GM19467 (cell line): ENCODE measurements around the gene SULF2.

ENCODE experiments used
- ATAC-seq: cut with Tn5 transposase; IDR thresholded peaks from one replicate; pipeline ENCODE4 v1.9.1; 2021; ENCODE audit warnings: mild to moderate bottlenecking, moderate library complexity; ENCODE audit not compliant: unreplicated experiment

The SULF2 gene

GRCh38 chr20:47740862-47741184 lies 44.5 kb downstream of the SULF2 start:
- no peak for ATAC-seq

GRCh38 chr20:47740121-47740861 lies 45.0 kb downstream of the SULF2 start:
- ATAC-seq = no peak

GRCh38 chr20:47737923-47738322 lies 47.4 kb downstream of the SULF2 start:
- no peak for ATAC-seq

- ATAC-seq = no peak
Observed at GRCh38 chr20:47736570-47737152, 48.6 kb downstream of the SULF2 start.

- ATAC-seq = no peak
Observed at GRCh38 chr20:47735412-47736400, 49.6 kb downstream of the SULF2 start.

- no peak for ATAC-seq
Observed at GRCh38 chr20:47734870-47735269, 50.4 kb downstream of the SULF2 start.

GRCh38 chr20:47733892-47734291 lies 51.4 kb downstream of the SULF2 start:
- ATAC-seq = no peak

GRCh38 chr20:47730744-47731143 lies 54.5 kb downstream of the SULF2 start:
- no peak for ATAC-seq

- ATAC-seq = no peak
Observed at GRCh38 chr20:47729472-47729871, 55.8 kb downstream of the SULF2 start.

- ATAC-seq = no peak
Observed at GRCh38 chr20:47727909-47728361, 57.3 kb downstream of the SULF2 start.

- peak; percentile 47 for ATAC-seq
Observed at GRCh38 chr20:47727170-47727880, 58.0 kb downstream of the SULF2 start.

GRCh38 chr20:47726632-47727031 lies 58.6 kb downstream of the SULF2 start:
- no peak for ATAC-seq

- no peak for ATAC-seq
Observed at GRCh38 chr20:47725248-47725973, 59.9 kb downstream of the SULF2 start.

GRCh38 chr20:47724910-47725247 lies 60.4 kb downstream of the SULF2 start:
- no peak for ATAC-seq

GRCh38 chr20:47724396-47724795 lies 60.9 kb downstream of the SULF2 start:
- ATAC-seq = no peak

GRCh38 chr20:47723322-47723721 lies 62.0 kb downstream of the SULF2 start:
- no peak for ATAC-seq

- ATAC-seq = no peak
Observed at GRCh38 chr20:47720636-47721427, 64.4 kb downstream of the SULF2 start.

- no peak for ATAC-seq
Observed at GRCh38 chr20:47719625-47720024, 65.7 kb downstream of the SULF2 start.

GRCh38 chr20:47719211-47719610 lies 66.1 kb downstream of the SULF2 start:
- no peak for ATAC-seq

- no peak for ATAC-seq
Observed at GRCh38 chr20:47718398-47718797, 66.9 kb downstream of the SULF2 start.
